M059J (cell line): Measurements from ENCODE around the gene TMEM242. TPM values are rescaled to one million over a fixed set of nuclear protein-coding genes. Genes with fewer than 3 reads are reported as not detected.

ENCODE experiments used
- DNase-seq: peaks from one replicate; pipeline ENCODE4 v3.0.0-alpha.2; 2012; ENCODE audit warnings: low read depth
- total RNA-seq: library from RNA; depleted of rRNA; stranded (reverse); fragments of >200 nt; shearing (Covaris generic); gene quantifications from 2 replicates; pipeline ENCODE4 v1.2.3, GENCODE V29; 2014; rRNA removed

TMEM242 gene
- total RNA-seq, 1 experiment from 2014 or later, result 11.8 TPM

GRCh38 chr6:157253017-157253416 lies 70.3 kb downstream of the TMEM242 start:
- no peak for DNase-seq

- DNase-seq, result no peak
Observed at GRCh38 chr6:157251586-157252247, 71.6 kb downstream of the TMEM242 start.

GRCh38 chr6:157249826-157250225 lies 73.5 kb downstream of the TMEM242 start:
- no peak for DNase-seq

GRCh38 chr6:157248264-157248663 lies 75.1 kb downstream of the TMEM242 start:
- no peak for DNase-seq

- DNase-seq, result no peak
Observed at GRCh38 chr6:157246771-157247484, 76.4 kb downstream of the TMEM242 start.

- no peak for DNase-seq
Observed at GRCh38 chr6:157246048-157246630, 77.2 kb downstream of the TMEM242 start.

GRCh38 chr6:157245436-157245835 lies 77.9 kb downstream of the TMEM242 start:
- DNase-seq, result no peak

GRCh38 chr6:157244780-157245179 lies 78.5 kb downstream of the TMEM242 start:
- DNase-seq, result no peak

GRCh38 chr6:157244175-157244574 lies 79.1 kb downstream of the TMEM242 start:
- DNase-seq, result peak; percentile 64

- DNase-seq, result no peak
Observed at GRCh38 chr6:157242791-157243190, 80.5 kb downstream of the TMEM242 start.

- DNase-seq, result no peak
Observed at GRCh38 chr6:157240960-157241311, 82.4 kb downstream of the TMEM242 start.

- DNase-seq, result peak; percentile 79
Observed at GRCh38 chr6:157240059-157240959, 83.0 kb downstream of the TMEM242 start.

- DNase-seq, result no peak
Observed at GRCh38 chr6:157239671-157240058, 83.7 kb downstream of the TMEM242 start.

Other genes with a start within 250 kb of the TMEM242 start
- 7.6 and 12.1 TPM in 2 replicates for gene ZDHHC14, start 57.7 kb upstream of the TMEM242 start, total RNA-seq